Measurements from ENCODE around the gene FBXO47. TPM values are rescaled to one million over a fixed set of nuclear protein-coding genes. Genes with fewer than 3 reads are reported as not detected.
"Not testable (repeated sequence)": the region's sequence is repeated elsewhere in the genome, so short reads cannot be mapped to it uniquely, and the experiment has no call there.

Gene FBXO47
- total RNA-seq, 4 donors from 2014 or later: 0.26 TPM; not detected in 3

DNA sequence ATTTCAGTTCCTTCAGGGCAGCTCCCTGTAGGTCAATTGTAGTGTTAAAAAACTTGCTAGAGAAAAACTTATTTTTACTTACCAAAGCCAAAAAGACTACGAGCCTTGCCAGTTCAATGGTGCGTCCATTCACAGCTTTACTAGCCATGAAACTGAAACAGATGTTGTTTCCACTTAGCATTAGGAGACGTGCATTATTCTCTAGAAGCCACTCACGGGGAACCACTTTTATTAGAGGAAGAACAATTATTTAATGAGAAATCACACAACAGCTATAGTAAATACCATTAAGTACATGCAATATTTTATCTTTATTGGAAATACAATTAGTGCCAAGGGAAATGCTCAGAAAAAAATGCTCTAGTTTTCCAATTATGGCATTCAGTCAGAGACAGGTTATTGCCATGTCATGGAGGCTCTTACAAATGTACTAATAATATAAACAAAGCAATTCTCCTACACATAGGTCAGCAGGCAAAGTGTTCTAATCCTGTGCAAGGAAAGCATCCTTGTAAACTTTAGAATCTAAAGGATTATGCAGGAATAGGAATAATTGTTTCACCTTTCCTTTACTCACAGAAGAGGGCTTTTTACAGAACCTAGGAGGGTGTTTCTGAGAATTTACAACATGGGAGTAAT lies 24.4 kb downstream of the FBXO47 start:
- 41% methylated on average over 4 of the region's 4 CpGs for whole genome bisulfite sequencing
- no peak for TF ChIP-seq POLR2A (IDR thresholded peaks at IDR 0.05; ENCODE audit: low read depth)
- no peak for TF ChIP-seq EP300 (IDR thresholded peaks at IDR 0.05)
- TF ChIP-seq, protein P1, sequence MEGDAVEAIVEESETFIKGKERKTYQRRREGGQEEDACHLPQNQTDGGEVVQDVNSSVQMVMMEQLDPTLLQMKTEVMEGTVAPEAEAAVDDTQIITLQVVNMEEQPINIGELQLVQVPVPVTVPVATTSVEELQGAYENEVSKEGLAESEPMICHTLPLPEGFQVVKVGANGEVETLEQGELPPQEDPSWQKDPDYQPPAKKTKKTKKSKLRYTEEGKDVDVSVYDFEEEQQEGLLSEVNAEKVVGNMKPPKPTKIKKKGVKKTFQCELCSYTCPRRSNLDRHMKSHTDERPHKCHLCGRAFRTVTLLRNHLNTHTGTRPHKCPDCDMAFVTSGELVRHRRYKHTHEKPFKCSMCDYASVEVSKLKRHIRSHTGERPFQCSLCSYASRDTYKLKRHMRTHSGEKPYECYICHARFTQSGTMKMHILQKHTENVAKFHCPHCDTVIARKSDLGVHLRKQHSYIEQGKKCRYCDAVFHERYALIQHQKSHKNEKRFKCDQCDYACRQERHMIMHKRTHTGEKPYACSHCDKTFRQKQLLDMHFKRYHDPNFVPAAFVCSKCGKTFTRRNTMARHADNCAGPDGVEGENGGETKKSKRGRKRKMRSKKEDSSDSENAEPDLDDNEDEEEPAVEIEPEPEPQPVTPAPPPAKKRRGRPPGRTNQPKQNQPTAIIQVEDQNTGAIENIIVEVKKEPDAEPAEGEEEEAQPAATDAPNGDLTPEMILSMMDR (IDR thresholded peaks at IDR 0.05): no peak
- TF ChIP-seq POLR2AphosphoS5 (IDR thresholded peaks at IDR 0.05): no peak
- DNase-seq (ENCODE audit: extremely low spot score): no peak
- peaks cover 0 to 15% (median 13%) of the 10 kb centered on the region in 4 donors for H3K4me1 ChIP-seq
- no peaks in the 10 kb centered on the region for H3K9me3 ChIP-seq
- intact Hi-C loops (cut with DNase I): no loop called here
- H3K36me3 ChIP-seq: no peaks in the 10 kb centered on the region
- no peak overlapping the region for H3K4me3 ChIP-seq
- H3K27me3 ChIP-seq: no peaks in the 10 kb centered on the region
- H3K27ac ChIP-seq (replicated peaks in 1 of 4): no peak overlapping the region

DNA sequence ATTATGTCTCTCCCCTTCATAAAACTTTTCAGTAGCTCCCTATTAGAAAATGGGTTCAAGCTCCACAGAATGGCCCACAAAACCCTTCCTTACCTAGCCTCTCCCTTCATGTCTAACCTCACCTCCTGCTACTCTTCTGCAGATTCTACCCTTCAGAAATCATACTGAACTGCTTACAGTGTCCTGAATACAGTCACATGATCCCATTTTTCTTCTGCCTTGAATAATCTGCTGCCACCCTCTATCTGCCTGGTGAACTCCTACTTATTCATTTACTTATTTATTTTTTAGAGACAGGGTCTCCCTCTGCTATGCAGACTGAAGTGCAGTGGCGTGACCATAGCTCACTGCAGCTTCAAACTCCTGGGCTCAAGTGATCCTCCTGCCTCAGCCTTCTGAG lies 26.8 kb downstream of the FBXO47 start:
- 95% methylated on average over 1 of the region's 1 CpG for WGBS
- no peaks in the 10 kb centered on the region for H3K36me3 ChIP-seq
- intact Hi-C loops (cut with DNase I): no loop called here

DNA sequence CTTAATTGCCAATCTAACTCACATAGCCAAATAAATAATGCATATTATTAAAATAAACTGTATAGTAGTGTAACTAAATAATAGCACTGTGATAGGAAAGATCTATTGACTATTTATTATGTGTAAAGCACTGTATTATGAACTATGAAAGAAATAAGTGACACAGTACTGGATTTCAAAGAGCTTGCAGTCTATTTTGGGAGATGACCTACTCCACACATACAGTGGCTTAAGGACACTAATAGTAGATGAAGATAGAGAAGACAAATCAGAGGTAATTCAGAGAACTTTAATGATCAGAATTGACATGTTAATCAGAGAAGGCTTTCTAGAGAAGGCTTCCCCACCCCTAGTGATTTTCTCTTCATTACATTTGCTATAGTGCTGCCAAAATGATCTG lies 27.2 kb downstream of the FBXO47 start:
- DNase-seq (ENCODE audit: extremely low spot score): no peak
- Histone ChIP-seq H3K27me3 (no peaks in the 10 kb centered on the region), H3K4me3 (no peak overlapping the region), H3K36me3 (no peaks in the 10 kb centered on the region), H3K9me3 (no peaks in the 10 kb centered on the region), H3K27ac (replicated peaks in 1 of 4) (no peak overlapping the region), H3K4me1 (peaks cover 0 to 15% (median 13%) of the 10 kb centered on the region in 4 donors)
- TF ChIP-seq POLR2A (IDR thresholded peaks at IDR 0.05; ENCODE audit: low read depth) (no peak), POLR2AphosphoS5 (IDR thresholded peaks at IDR 0.05) (no peak), EP300 (IDR thresholded peaks at IDR 0.05) (no peak)
- TF ChIP-seq, protein P1 (IDR thresholded peaks at IDR 0.05): no peak
- intact Hi-C loops (cut with DNase I): no loop called here

More for the DNA sequence above, 26.8 kb downstream of the FBXO47 start:
- Histone ChIP-seq H3K27me3 (no peaks in the 10 kb centered on the region), H3K4me3 (no peak overlapping the region), H3K4me1 (peaks cover 0 to 15% (median 13%) of the 10 kb centered on the region in 4 donors), H3K9me3 (no peaks in the 10 kb centered on the region), H3K27ac (replicated peaks in 1 of 4) (no peak overlapping the region)
- DNase-seq (ENCODE audit: extremely low spot score): no peak
- TF ChIP-seq EP300 (IDR thresholded peaks at IDR 0.05) (no peak), POLR2AphosphoS5 (IDR thresholded peaks at IDR 0.05) (no peak), POLR2A (IDR thresholded peaks at IDR 0.05; ENCODE audit: low read depth) (no peak)
- TF ChIP-seq, protein P1 (IDR thresholded peaks at IDR 0.05): no peak

DNA sequence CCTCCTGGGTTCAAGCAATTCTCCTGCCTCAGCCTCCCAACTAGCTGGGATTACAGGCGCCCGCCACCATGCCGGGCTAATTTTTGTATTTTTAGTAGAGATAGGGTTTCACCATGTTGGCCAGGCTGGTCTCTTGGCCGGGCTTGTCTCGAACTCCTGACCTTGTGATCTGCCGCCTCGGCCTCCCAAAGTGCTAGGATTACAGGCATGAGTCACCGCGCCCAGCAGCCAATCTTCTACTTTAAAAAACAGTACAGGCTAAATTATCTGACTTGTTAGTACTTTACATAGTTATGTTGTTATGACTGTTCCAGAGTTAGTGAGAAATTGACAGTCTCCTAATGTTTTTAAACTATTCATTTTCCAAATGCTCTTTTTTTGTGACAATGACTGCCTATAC lies 33.2 kb downstream of the FBXO47 start:
- intact Hi-C loops (cut with DNase I); DNase-seq (ENCODE audit: extremely low spot score); H3K36me3 ChIP-seq; H3K4me1 ChIP-seq; H3K27ac ChIP-seq (replicated peaks in 1 of 4); H3K9me3 ChIP-seq; H3K27me3 ChIP-seq; H3K4me3 ChIP-seq: not testable (repeated sequence)
- 81% methylated on average over 9 of the region's 9 CpGs for WGBS

DNA sequence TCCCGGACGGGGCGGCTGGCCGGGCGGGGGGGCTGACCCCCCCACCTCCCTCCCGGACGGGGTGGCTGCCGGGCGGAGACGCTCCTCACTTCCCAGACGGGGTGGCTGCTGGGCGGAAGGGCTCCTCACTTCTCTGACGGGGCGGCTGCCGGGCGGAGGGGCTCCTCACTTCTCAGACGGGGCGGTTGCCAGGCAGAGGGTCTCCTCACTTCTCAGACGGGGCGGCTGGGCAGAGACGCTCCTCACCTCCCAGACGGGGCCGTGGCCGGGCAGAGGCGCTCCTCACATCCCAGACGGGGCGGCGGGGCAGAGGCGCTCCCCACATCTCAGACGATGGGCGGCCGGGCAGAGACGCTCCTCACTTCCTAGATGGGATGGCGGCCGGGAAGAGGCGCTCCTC lies 36.4 kb downstream of the FBXO47 start:
- intact Hi-C loops (cut with DNase I): not testable (repeated sequence)

More for the DNA sequence above, 36.4 kb downstream of the FBXO47 start:
- H3K27ac ChIP-seq (replicated peaks in 1 of 4); DNase-seq (ENCODE audit: extremely low spot score); H3K9me3 ChIP-seq; H3K27me3 ChIP-seq; H3K36me3 ChIP-seq; H3K4me3 ChIP-seq: not testable (repeated sequence)
- no CpG with 5 or more reads among the region's 36 CpGs for WGBS
- peaks cover 5 to 10% (median 9%) of the 10 kb centered on the region in 4 donors for H3K4me1 ChIP-seq

Measured in esophagus muscularis mucosa (tissue), 4 donors.